ENCODE data around the gene CES4A. TPM values are rescaled to one million over a fixed set of nuclear protein-coding genes. Genes with fewer than 3 reads are reported as not detected.

CES4A gene
- total RNA-seq, 4 donors from 2014 or later = 2.7 to 4.0 (median 3.3) TPM

DNA sequence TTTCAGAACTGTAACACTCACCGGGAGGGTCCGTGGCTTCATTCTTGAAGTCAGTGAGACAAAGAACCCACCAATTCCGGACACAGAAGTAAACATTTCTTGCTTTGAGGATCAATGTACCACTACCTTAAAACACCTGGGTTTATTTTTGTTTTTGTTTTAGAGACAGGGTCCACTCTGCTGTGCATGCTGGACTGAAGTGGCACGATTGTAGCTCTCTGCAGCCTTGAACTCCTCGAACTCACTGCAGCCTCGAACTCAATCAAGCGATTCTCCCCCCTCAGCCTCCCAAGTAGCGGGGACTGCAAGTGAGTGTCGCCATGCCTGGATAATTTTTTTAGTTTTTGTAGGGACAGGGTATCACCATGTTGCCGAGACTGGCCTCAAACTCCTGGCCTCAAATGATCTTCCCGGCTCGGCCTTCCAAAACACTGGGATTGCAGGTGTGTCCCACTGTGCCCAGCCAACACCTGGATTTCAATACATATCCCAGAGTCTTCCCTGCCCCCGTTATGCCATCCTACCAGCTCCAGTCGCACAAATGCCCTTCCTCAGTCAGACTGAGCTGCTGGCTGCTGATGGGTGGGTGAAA lies 13.0 kb upstream of the CES4A start:
- no peak for DNase-seq (ENCODE audit: extremely low spot score)
- intact Hi-C loops (cut with DNase I) = loop anchor here (5.0 kb wide), 1 partner anchor 132 kb away; the partner anchor contains the start of gene PHAF1
- Histone ChIP-seq H3K9me3 (no peaks in the 10 kb centered on the region), H3K27ac (replicated peaks in 1 of 4) (no peak overlapping the region), H3K27me3 (peaks cover 0 to 15% (median 0%) of the 10 kb centered on the region in 4 donors), H3K36me3 (no peaks in the 10 kb centered on the region), H3K4me3 (no peak overlapping the region), H3K4me1 (peaks cover 0 to 8% (median 2%) of the 10 kb centered on the region in 4 donors)
- TF ChIP-seq EP300 (IDR thresholded peaks at IDR 0.05) (no peak), POLR2AphosphoS5 (IDR thresholded peaks at IDR 0.05) (no peak), POLR2A (IDR thresholded peaks at IDR 0.05; ENCODE audit: low read depth) (no peak)
- TF ChIP-seq, protein P1, sequence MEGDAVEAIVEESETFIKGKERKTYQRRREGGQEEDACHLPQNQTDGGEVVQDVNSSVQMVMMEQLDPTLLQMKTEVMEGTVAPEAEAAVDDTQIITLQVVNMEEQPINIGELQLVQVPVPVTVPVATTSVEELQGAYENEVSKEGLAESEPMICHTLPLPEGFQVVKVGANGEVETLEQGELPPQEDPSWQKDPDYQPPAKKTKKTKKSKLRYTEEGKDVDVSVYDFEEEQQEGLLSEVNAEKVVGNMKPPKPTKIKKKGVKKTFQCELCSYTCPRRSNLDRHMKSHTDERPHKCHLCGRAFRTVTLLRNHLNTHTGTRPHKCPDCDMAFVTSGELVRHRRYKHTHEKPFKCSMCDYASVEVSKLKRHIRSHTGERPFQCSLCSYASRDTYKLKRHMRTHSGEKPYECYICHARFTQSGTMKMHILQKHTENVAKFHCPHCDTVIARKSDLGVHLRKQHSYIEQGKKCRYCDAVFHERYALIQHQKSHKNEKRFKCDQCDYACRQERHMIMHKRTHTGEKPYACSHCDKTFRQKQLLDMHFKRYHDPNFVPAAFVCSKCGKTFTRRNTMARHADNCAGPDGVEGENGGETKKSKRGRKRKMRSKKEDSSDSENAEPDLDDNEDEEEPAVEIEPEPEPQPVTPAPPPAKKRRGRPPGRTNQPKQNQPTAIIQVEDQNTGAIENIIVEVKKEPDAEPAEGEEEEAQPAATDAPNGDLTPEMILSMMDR (IDR thresholded peaks at IDR 0.05) = no peak
- 86% methylated on average over 14 of the region's 14 CpGs for WGBS

DNA sequence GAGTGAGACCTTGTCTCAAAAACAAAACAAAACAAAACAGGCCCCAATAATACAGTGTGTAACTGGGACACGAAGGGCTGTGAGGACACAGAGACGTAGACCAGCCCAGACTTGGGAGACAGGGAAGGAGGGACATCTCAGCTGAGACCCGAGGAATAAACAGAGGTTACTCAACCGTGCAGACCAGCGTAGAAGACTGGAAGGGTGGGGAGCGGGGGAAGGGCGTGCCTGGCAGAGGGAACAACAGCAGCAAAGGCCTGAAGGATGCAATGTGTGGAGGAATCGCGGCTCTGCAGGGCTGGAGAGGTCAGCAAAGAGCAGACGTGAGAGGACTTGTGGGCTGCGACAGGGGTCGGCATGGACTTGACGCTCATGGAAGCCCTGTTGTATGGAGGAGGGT lies 11.6 kb upstream of the CES4A start:
- DNase-seq (ENCODE audit: extremely low spot score) = no peak
- TF ChIP-seq POLR2AphosphoS5 (IDR thresholded peaks at IDR 0.05) = no peak
- 60% methylated on average over 13 of the region's 13 CpGs for WGBS
- Histone ChIP-seq H3K9me3 (no peaks in the 10 kb centered on the region), H3K4me1 (peaks cover 0 to 8% (median 2%) of the 10 kb centered on the region in 4 donors), H3K27me3 (peaks cover 0 to 15% (median 0%) of the 10 kb centered on the region in 4 donors), H3K27ac (replicated peaks in 1 of 4) (no peak overlapping the region), H3K4me3 (no peak overlapping the region), H3K36me3 (no peaks in the 10 kb centered on the region)
- intact Hi-C loops (cut with DNase I) = loop anchor here (5.0 kb wide), 1 partner anchor 131 kb away; the partner anchor contains the start of gene PHAF1

DNA sequence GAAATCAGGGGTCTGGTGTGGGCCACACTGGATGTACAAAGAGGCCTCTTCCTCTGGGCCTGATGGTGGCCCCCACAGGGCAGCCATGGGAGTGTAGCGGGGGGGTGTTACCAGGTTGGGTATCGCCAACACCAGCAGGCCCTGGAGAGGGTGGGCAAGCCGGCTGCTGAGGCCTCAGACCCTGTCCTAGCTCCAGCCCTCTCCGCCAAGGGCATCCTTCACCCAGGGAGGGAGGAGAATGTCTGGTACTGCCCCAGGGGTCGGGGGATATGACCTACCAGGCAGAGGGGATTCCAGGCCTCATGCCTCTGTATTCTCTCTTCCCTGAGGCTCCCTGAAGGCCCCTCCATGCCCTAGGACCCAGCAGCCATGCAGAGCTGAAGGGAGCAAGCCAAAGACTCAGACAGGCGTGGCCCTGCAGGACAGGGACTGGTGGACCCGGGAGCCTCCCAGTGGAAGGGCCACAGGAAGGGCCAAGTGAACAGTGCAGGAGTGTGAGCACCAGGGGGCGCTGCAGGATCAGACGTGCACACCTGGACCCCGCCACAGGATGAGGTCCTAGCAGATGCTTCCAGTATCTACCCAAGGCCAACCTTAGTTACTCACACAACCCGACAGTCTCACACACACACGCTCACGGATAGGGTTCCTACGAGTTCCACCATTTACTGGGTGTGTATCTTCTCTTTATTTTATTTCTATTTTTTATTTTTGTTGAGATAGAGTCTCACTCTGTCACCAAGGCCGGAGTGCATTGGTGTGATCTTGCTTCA lies 10.9 kb upstream of the CES4A start:
- Histone ChIP-seq H3K4me3 (no peak overlapping the region), H3K9me3 (no peaks in the 10 kb centered on the region), H3K27me3 (peaks cover 0 to 15% (median 0%) of the 10 kb centered on the region in 4 donors), H3K4me1 (peaks cover 0 to 8% (median 2%) of the 10 kb centered on the region in 4 donors), H3K36me3 (no peaks in the 10 kb centered on the region), H3K27ac (replicated peaks in 1 of 4) (no peak overlapping the region)
- WGBS = 24% methylated on average over 13 of the region's 15 CpGs
- TF ChIP-seq POLR2AphosphoS5 (IDR thresholded peaks at IDR 0.05) = peak; percentile 38 to 58
- TF ChIP-seq EP300 (IDR thresholded peaks at IDR 0.05) = no peak
- no peak for TF ChIP-seq POLR2A (IDR thresholded peaks at IDR 0.05; ENCODE audit: low read depth)
- TF ChIP-seq, protein P1 (IDR thresholded peaks at IDR 0.05) = peak in 2 of 3 experiments; percentile 96 to 97
- DNase-seq (ENCODE audit: extremely low spot score) = peak; percentile 97
- intact Hi-C loops (cut with DNase I) = loop anchor here (1.0 to 5.0 kb wide), 3 partner anchors 130 to 207 kb away; partner anchors contain the start of gene PHAF1

DNA sequence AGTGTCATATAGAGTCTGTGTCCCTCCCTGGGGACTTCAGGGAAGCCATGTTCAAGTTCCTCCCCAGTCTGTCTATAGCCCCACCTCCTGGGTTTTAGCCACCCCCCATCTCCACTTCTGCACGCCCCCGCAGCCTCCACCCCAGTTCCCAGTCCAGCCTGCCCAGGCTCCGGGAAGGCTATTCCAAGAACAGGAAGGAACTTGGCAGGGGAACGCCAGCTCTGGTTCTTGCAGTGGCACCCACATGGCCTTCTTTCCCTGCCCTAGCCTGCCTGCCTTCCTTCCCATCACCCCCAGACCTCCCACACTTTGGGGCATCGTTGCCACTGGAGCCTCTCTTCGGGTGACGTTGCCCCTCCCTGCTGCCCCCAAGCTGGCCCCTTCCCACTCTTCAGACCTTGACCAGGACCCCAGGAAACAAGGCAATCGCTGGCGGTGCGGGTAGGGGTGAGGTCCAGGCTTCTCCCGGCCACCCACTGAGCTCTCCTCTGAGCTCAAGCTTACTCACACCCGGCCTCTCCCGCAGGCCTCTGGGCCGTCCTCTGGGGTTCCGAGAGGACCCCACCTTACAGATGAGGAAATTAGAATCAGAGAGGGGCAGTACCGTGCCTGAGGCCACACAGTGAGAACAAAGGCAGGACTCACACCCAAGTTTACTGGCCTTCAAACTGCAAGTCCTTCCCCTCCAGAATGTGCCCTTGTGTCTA lies 9.2 kb upstream of the CES4A start:
- Histone ChIP-seq H3K4me3 (no peak overlapping the region), H3K27ac (replicated peaks in 1 of 4) (peak overlapping the region in 1 of 4 donors; percentile 34), H3K9me3 (no peaks in the 10 kb centered on the region), H3K4me1 (peaks cover 0 to 8% (median 2%) of the 10 kb centered on the region in 4 donors), H3K36me3 (no peaks in the 10 kb centered on the region), H3K27me3 (peaks cover 0 to 9% (median 0%) of the 10 kb centered on the region in 4 donors)
- DNase-seq (ENCODE audit: extremely low spot score) = no peak
- 29% methylated on average over 4 of the region's 16 CpGs for WGBS
- intact Hi-C loops (cut with DNase I) = loop anchor here (2.0 to 5.0 kb wide), 2 partner anchors 128 to 206 kb away; partner anchors contain the start of gene PHAF1
- TF ChIP-seq POLR2AphosphoS5 (IDR thresholded peaks at IDR 0.05) = peak in 1 of 2 donors; percentile 29
- TF ChIP-seq, protein P1 (IDR thresholded peaks at IDR 0.05) = no peak

DNA sequence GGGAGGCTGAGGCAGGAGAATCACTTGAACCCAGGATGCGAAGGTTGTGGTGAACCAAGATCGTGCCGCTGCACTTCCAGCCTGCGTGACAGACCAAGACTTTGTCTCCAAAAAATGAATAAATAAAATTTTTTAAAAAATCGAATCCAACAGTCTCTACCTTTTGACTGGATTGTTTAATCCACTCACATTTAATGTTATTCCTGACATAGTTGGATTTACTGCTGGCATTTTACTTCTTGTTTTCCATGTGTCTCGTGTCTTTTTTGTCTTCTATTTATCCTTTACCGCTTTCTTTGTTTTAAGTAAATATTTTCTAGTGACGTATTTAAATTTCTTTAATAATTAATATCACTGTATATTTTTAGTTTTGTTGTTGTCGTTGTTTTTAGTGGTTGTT lies 5.4 kb upstream of the CES4A start:
- Histone ChIP-seq H3K27ac (replicated peaks in 1 of 4) (no peak overlapping the region), H3K4me1 (no peaks in the 10 kb centered on the region), H3K9me3 (no peaks in the 10 kb centered on the region), H3K4me3 (no peak overlapping the region), H3K27me3 (no peaks in the 10 kb centered on the region), H3K36me3 (no peaks in the 10 kb centered on the region)
- DNase-seq (ENCODE audit: extremely low spot score) = no peak
- TF ChIP-seq POLR2A (IDR thresholded peaks at IDR 0.05; ENCODE audit: low read depth) (no peak), POLR2AphosphoS5 (IDR thresholded peaks at IDR 0.05) (no peak), EP300 (IDR thresholded peaks at IDR 0.05) (no peak)
- TF ChIP-seq, protein P1 (IDR thresholded peaks at IDR 0.05) = no peak
- WGBS = 93% methylated on average over 9 of the region's 9 CpGs
- intact Hi-C loops (cut with DNase I) = no loop called here
